GM18526 (cell line): Measurements from ENCODE around the gene GJA5.

Experiments
- POLR2A ChIP-seq: IDR thresholded peaks from 3 replicates; pipeline ENCODE4 v1.6.1; 2011; ENCODE audit not compliant: insufficient read length; ENCODE audit errors: extremely low read depth

The GJA5 gene

DNA sequence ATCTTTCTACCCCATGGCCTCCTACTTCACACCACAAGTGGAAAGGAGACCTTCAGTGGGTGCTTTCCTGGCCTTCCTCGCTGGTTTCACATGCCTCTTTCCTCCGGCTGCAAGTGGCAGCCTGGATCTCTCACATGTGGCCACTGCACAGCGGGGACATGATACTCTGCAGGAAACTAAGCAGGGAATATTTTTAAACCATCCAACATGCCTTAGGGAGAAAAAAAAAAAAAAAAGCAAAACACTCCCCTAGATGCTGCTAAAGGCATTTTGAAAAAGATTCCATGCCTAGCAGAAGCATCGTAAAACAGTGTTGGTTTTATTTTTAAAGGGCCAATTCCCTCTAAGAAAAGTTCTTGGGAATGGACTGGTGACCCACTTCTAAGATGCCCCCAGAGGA is 12.2 kb upstream of the GJA5 start:
- TF ChIP-seq POLR2A, result no peak

DNA sequence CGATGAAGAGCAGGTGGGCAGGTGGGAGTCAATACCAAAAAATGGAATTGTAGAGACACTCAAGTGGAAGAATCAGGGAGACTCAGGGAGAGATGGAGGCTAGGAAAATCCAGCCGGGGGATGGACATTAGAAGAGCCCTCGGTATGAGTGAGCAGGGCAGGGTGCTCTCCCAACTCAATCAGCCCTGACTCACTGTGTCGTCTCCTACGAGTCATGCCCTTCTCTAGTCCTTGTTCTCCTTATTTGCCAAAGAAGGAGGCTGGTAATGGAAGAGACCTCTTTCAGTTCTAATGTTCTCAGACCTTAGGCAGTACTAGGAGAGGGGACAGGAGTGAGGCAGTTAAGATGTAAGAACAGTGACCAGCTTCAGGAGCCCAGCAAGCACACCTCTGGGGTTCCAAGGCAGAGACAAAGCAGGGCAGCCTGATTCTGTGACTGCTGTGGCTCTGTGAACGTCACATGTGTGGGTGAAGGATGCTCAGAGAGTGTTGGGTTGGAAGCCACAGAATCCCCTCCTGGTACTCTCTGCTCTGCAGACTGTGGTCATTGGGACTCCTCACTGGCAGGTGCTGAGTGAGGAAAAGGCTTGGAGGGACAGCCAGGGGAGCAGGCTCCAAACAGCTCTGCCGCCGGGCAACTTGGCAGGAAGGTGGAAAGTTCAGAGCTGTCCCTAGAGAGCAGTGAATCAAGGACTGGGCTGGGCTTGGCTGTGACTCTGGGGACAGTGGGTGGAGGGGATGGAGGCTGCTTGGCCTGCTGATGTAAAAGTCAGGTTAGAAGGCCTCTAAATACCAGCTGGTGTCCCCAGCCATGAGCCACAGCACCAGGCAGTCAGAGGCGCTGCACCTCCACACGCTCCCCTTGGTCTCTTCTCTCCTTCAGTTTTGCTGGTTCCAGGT is 11.1 kb upstream of the GJA5 start:
- no peak for TF ChIP-seq POLR2A

DNA sequence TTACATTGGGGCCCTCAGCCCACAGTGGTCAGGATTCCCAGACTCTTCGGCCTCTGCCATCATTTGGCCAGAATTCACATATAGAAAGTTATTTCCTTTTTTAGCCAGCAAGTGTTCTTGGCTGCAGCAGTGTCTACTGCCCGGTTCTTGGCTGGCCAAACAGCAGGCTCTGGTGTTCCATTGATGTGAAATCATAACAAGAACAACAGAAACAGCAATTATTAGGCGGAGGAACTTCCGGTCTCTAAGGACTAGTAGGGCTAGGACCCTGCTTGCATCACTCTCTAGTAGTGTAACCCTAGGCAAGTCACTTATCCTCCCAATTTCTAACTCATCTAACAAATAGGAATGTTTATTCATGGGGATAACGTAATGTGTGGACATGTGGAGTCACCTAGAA is 8.7 kb upstream of the GJA5 start:
- no peak for TF ChIP-seq POLR2A

DNA sequence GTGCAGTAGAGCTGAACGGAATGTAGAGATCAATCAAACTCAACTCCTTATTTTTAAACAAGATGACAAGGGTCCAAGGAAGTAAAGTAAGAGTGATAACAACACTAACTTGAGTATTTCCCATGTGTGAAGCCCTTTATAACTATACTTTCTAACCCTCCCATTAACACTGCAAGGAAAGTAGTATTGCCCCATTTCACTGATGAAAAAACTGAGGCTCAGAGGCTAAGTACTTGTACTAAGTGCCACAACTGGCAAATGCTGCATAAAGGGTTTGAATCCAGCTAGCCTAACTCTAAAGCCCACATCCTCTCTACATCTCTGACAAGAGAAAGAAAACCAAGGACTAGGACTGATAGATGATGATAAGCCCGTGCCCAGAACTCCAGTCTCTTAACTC is 8.2 kb upstream of the GJA5 start:
- TF ChIP-seq POLR2A, result no peak

DNA sequence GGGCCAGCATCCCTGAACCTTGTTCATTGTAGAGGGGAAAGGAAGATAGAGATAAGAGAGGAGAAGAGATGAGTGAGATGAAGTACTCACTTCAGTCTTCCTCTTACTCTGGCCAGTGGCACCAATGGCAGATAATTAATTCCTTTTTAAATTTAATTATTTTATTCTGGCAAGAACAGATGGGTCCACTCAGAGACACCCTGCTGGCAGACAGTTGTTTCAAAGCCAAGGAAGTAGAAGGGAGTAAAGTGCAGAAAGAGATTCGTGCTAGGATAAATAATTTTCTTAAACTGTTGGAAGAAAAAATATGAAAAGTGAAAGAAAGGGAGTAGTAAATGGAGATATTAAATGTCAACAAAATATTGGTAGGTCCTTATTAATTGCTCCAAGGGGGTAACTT is 7.7 kb upstream of the GJA5 start:
- TF ChIP-seq POLR2A, result no peak

DNA sequence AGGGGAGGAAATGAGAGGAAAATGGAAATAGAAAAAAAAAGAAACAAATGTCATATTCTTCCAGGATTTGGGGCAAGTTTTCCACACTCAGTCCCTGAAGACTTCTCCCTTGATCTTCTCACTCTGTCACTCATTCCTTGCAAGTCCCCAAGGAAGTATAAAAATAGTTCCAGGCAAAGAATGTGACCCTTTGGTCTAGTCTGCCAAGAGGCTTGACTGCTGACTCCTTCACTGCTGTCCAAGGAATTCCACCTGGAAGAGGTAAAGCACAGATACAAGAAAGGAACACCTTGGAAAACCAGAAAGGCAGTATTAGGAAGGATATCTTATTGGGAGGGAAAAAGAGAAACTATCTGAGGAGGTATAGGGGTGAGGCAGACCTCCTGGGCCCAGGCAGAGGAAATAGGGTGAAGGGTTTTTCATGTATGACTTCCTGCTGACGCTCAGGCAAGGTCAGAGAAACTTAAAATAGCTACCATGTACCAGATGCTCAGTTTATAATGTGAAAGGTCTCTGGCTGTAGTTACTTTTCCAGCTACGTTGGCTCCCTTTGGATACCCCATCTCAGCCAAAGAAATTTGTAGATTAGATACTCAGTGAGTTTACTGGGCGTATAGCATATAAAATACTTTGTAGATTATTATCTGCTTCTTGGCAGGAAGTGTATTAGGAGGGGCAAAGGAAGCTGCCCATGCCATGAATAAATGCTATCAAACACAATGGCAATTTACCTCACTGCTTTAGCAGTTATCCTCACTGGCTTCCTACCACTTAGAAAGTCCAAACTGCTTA is 2.0 kb upstream of the GJA5 start:
- no peak for TF ChIP-seq POLR2A

DNA sequence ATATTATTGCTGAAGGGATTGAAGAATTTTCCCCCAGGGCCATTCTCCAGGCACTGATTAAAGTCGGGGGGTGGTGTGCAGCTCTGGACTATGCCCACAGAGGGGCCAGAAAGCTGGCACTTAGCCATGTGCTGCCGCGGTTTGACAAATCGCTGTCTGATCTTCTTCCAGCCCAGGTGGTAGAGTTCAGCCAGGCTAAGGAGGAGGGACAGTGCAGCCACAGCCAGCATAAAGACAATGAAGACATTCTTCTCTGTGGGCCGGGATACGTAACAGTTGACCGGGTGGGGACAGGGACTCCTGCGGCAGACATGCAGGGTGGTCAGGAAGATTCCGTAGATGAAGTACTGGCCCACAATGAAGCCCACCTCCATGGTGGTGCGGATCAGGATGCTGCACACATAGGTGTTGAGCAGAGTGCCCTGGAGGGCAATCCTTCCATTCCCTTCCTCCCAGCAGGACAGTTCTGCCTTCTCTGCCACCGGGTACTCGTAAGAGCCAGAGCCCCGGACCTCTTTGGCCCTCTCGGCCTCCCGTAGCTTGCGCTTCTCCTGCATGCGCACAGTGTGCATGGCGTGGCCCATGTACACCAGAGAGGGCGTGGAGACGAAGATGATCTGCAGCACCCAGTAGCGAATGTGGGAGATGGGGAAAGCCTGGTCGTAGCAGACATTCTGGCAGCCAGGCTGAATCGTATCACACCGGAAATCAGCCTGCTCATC is 1.9 kb downstream of the GJA5 start:
- TF ChIP-seq POLR2A, result no peak

DNA sequence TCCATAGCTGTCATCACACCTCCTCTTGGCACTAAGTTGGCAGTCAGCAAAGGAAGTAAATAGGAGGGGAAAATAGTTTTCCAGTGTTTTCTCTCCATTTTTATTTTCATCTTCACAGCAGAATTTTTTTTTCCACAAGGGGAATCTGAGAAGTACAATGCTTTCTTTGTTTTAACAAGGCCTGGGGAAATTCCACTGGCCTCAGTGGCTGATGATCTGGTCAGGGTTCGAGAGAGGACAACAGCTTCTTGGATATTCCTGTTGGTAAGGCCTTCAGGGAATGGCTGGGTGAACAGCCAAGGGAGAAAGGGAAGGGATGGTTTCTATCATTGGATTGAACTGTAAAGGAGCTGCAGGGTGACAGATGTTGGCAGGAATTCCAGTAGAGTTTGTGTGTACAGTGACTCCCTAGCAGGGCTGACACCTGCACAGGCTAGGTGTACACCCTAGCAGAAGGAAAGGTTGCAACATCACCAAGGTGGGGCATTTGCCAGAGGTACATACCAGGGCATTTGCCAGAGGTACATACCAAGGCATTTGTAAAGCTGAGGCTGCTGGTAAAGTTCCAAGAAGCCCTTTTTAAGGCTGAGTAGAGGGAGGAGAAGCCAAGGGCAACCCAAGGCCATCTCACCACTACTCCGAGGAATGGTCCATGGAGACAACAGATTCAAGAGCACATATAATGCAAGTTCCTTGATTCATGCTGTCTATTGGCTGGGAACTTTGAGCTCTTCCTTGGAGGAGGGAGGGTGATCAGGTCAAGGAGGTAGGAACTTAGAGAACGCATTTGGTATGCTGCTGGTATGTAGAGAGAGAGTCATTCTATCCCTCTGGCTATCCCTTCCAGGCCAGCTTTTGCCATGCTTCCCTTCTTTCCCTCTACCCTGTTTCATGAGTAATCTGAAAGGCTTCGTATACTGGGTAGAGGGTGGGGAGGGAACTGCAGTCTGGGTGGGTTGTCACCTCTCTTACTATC is 3.1 kb downstream of the GJA5 start:
- no peak for TF ChIP-seq POLR2A

DNA sequence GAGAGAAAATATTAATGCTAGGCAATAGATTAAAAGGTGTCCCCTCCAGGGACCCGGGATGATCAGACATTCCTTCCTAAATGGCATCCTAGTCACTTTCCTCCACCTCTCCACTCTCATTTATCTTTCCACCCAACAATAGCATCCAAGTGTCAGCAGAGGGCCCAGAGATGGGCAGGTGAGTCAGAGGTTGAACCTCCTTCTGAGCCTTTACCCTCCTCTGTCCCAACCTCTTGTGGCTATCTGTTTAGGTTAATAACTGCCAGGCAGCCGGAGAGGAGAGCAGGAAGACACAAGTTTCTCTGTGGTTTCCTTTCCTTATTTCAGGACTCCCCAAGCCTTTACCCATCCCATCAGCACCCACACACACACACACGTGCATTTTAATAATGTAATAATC is 4.1 kb downstream of the GJA5 start:
- TF ChIP-seq POLR2A, result no peak

DNA sequence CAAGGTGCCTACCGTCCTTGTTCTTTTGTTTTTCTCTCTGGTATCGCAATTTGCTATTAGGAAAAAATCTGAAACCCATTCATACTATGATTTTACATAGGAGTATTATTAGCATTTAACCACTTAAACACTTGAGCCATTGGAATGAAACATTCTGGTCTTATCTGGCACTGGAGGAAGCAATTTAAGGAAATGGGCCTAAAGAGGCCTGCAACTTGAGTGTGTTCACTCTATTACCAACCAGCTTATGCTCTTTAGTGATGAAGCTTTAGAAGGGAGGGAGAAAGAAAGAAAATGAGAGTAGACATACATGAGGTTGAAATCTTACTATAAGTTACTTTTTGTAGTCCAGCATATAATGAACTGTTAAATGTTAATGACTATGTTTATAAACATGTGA is 5.7 kb downstream of the GJA5 start:
- no peak for TF ChIP-seq POLR2A

DNA sequence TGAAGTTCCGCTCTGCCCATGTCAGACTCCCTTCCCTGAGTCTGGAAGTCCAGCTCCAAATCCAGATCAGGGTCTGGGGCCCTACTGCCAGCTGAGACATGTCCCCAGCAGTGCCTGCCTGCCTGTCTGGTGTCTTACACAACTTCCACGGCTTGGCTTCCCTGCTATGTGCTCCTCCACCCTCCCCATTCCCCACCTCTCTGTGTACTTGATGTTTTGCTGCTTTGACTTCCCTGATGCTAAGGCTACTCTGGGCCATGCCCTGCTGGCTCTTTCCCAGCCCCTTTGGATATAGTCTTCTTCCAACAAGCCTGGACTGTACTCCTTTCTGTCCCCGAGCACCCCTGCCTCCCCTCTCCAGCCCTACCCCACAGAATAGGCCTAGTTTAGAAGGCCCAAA is 7.3 kb downstream of the GJA5 start:
- no peak for TF ChIP-seq POLR2A

DNA sequence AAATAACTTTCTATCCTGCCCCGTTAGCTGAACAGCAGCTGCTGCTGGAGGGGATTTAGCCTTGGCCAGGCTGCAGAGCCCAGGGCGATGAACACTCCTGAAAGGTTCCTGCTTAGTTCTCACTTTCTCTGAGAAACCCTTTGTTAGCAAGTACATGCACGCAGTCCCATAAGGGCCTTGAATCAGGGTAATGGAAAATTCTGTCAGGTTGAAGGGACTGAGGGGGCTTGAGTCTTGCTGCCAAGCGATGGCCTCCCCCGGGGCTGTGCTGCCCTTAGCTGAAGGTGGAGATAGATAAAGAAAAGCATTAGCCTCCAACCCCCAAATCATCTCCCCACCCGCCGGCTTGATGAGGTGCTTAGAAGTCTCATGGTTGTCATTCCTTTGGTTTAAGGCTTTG is 7.9 kb downstream of the GJA5 start:
- TF ChIP-seq POLR2A, result no peak

DNA sequence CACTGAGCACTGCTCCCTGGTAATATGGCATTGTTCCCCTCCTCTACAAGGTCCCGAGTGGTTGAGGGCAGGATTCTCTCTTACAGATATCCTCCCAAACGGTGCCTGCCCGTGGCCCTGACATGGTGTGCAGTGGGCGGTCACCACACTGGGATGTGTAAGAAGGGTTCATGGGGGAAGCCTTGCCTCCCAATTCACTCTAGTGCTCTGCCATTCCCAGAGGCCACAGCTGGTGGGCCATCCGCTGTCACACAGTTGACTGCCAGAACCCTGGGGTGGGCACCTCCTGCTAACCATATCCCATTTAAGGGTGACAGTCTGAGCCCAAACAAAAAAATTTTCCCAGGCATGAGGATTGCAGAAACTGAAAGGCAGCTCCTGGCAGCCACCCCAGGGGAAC is 9.1 kb downstream of the GJA5 start:
- TF ChIP-seq POLR2A, result no peak

DNA sequence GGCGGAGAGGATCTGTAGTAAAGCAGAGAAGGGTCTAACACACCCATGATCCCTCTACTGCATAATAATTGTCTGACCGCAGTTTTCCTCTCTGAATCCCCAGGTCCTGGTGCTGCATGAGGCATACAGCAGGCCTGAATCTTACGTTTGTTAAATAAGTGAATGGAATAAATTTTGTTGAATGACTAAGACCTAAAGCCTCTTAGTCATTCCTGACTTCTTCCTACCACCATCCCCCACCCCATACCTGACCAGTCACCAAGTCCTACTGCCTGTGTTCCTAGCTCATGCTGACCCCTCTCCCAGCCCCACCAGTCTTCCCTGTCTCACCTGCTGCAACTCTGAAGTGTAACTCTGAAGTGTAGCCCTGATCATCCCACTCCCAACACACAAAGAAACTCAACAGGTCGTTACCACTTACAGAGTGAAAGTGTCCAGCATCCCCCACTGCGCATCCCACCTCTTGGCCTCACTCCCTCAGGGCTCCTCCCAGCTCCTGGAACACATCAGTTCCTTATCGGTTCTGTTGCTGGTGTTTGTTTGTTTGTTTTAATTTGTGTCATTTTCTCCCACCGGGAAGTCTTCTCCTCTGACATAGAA is 9.7 kb downstream of the GJA5 start:
- no peak for TF ChIP-seq POLR2A
